ENCODE data around the gene GSK3A.

Gene GSK3A

GRCh38 chr19:42196011-42197001, 46.1 kb downstream of the GSK3A start:
- peak; percentile 22 for DNase-seq

DNA sequence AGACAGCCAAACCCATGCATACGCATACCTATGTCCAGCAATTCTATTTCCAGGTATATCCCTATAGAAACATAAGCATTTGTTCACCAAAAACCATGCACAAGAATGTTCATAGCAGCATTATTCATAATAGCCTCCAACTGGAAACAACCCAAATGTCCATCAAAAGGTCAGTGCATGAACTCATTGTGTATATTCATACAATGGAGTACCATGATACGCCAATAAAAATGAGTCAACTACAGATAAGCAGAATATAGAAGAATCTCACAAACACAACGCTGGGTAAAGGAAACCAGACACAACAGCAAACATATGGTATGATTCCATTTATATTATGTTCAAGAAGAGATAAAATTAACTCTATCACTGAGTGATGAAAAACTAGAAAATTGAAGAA, 48.7 kb downstream of the GSK3A start:
- DNase-seq, result no peak

GRCh38 chr19:42193294-42193693, 49.1 kb downstream of the GSK3A start:
- DNase-seq, result no peak

- no peak for DNase-seq
These were observed 50.5 kb downstream of the GSK3A start for GRCh38 chr19:42191855-42192254.

DNA sequence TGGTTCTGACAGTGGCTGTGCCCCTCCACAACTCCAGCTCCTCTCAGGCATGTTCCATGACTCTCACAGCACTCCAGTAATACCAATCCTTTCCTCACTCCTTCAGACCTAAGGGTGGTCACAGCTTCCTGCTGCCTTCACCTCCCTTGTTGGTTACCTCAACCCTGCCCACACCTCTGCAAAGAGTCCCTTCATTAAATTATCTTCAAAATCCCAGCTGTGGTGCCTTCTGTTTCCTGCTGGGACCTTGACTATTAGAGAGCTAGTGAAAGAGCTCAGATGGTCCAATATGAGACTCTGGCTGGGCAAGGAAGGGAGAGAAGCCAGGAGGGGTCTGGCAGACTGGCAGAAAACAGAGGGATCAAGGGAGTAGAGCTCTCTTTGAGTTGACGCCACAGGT, 51.1 kb downstream of the GSK3A start:
- no peak for DNase-seq

DNA sequence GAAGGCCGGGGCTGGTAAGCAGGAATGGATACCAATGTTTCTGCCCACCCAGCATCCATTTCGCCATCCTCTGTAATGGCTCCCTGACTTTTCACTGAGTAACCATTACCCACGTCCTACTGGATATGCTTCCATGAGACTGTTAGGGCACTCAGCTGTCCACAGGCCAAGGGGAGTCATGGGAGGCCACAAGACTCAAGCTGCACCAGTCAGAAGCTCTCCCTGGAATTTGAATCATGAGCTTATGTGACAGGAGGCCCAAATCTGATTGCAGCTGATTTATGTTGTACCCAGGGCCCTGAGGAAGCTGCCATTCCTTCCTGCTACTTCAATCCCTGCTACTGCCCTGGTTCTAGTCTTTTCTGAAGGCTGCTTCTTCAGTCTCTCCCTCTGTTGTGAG, 53.3 kb downstream of the GSK3A start:
- peak; percentile 84 for DNase-seq

- no peak for DNase-seq
These were observed 53.7 kb downstream of the GSK3A start for GRCh38 chr19:42188665-42189064.

DNA sequence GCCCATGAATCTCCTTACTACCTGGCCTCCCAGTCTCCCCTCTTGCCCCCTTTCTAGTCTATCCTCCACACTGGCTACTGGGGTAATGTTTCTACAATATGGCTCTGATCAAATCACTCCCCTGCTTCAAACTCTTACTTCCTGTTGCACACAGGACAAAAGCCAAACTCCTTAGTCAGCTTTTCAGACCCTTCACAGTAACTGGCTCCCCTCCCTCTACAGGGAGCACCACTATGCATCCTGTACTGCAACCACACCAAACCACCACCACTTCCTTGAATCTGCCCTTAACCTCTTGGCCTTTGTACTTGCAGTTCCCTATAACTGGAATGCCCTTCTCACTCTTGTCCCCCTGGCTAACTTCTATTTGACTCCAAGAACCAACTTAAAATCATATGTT, 57.1 kb downstream of the GSK3A start:
- DNase-seq, result no peak

- DNase-seq, result peak; percentile 96
These were observed 58.0 kb downstream of the GSK3A start for GRCh38 chr19:42184401-42184861.
